ENCODE results near the gene EXOC4.
"Not testable (repeated sequence)": the region's sequence is repeated elsewhere in the genome, so short reads cannot be mapped to it uniquely, and the experiment has no call there.

Gene EXOC4

DNA sequence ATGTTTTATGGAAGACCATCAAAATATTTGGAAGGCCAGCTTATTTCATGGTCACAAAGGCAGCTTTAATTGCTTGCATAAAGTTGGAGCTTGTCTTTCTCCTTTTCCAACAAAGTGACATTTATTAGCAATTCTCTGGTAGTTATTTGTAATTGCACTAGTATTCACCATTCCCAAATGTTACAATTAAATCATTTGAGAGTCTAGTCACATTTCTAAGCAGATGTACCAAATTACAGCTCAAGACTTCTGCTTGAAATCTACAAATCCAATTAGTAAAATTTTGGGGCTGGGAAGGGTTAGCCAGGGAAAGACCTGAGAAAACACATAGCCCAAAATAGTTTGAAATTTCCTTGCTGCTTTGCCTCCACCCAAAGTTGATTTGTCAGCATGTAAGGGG is 498.2 kb downstream of the EXOC4 start:
- no peak for DNase-seq (ENCODE audit: low read depth)

DNA sequence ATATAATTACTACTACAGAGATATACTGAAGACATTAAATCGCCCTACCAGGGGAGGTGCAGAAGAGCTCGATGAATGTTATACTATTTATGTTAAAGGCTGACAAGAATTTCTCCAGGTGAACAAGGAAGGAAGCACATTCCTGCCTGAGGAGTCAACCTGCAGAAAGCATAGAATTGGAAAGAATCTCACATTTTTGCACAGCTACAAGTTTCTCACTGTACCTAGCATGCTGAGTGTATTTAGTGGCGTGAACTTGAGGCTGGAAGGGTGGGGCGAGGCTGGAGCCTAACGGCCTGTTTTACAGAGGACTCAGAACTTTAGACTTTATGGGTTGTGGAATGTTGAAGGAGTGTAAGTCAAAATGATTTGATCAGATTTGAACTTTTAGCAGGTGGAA is 500.6 kb downstream of the EXOC4 start:
- DNase-seq (ENCODE audit: low read depth): no peak

DNA sequence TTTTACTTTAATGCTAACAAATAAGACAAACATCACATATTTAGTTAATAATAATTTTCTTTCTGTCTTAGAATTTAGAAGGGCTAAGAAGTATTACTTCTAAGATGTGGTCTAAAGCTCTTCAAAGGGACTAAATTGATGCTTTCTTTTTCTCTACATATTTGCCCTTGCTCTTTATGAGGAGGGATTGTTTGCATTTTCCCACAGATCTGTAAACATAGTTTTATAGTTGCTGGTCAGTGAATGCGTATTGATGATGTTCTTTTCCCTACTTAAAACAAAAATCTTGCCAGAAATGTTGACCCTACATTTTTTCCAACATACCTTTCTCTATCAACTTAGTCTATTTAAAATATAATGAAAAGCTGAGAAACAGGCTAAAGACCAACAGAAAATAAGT is 501.8 kb downstream of the EXOC4 start:
- DNase-seq (ENCODE audit: low read depth): no peak

DNA sequence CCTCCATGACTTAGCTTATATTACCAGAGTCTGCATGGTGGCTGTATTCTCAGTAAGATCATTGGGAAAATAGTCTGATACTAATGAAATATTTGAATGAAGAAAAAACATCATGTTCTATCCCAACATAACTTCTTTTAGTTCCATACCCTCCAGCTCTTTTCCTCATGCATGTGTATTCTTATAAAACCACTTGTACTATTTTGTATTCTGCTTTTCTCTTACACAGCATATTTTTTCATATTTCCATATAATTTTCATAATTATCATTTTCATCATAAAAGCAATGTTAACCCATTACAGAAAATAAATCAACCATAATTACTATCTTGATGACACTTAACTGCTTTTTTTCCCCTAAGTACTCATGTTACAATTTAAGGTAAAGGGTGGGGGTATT is 503.0 kb downstream of the EXOC4 start:
- no peak for DNase-seq (ENCODE audit: low read depth)

DNA sequence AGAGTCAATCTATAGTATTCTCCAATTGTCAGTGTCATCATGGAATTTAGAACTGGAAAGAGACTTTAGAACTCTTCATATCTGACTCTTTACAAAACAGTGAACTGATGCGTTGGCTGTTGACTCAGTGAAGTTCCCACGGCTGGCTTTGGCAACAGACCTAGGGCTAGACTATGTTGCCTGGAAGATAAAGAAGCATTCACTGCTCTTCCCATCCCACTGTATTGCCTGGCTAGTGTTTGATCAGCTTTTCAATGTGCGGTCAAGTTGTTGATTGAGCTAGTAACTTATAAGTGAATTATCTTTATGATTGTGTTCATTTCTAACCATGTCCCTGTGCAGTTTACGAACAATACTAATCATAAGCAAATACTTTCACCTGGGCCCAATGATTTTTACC is 508.6 kb downstream of the EXOC4 start:
- DNase-seq (ENCODE audit: low read depth): no peak

DNA sequence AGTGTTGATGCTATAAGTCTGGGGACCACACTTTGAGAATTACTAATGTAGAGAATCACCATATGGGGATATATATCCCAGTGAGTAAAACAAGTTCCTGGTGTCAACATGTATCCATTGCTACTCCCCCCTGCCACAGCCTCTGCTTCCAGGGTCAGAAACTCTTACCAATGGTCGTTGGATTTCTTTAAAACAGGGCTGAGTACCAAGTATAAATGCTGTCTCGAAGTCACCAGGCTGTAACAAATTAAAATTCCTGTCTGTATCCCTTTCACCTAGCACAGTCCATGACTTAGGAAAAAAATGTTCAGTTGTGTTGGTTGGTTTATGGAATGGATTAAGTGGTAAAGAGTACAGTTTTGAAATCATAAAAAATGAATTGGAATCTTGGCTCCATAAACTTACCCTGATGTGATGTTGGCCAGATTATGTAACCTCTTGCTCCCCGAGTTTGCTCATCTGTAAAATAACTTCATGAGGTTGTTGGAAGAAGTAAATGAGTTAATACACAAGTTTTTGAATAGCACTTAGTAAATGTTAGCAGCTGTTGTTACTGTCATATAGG is 510.3 kb downstream of the EXOC4 start:
- DNase-seq (ENCODE audit: low read depth): no peak

DNA sequence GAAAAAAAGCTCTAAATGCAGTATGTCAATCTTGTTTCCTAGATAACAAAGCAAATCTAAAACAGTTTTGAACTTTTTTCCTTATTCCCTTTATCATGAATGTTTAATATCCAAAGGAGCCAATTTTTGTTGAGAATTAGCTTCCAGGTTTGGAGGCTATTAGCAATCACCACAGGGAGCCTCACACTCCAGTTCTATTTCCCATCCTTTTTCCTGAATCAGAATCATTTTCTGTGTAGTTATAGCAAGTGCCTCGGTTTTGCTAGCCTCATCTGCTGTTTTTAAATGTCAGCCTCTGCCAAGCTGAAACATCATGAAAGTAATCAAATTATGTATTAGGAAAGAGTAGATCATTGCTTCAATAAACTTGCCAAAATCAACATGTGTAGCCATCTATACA is 516.8 kb downstream of the EXOC4 start:
- no peak for DNase-seq (ENCODE audit: low read depth)

DNA sequence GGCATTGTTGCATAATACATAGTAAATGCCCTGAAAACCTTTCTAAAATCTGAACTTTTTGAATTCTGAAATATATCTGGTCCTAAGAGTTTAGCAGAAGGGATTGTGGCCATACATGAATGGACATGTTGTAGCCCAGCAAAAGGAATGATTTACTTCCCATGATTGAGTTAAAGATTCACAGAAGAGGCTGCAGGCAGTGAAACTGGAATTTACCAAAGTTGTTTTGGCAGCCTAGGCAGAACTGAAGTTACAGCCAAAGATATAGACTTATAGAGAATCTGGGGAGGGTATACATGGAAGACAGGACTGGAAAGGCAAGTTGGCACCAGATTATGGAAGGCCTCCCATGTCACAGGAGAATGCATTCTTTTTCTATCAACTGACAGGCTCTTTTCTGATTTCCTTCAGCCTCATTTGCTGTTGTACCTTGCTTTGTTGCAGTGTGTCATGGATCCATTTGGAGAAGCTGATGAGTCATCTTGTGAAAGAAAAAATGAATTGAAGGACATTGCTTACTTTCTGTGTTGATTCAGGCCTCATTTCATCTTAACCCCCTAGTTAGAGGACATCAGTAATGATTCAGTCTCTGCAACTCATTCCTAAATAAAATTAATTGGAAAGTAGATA is 518.1 kb downstream of the EXOC4 start:
- DNase-seq (ENCODE audit: low read depth): peak; percentile 61

DNA sequence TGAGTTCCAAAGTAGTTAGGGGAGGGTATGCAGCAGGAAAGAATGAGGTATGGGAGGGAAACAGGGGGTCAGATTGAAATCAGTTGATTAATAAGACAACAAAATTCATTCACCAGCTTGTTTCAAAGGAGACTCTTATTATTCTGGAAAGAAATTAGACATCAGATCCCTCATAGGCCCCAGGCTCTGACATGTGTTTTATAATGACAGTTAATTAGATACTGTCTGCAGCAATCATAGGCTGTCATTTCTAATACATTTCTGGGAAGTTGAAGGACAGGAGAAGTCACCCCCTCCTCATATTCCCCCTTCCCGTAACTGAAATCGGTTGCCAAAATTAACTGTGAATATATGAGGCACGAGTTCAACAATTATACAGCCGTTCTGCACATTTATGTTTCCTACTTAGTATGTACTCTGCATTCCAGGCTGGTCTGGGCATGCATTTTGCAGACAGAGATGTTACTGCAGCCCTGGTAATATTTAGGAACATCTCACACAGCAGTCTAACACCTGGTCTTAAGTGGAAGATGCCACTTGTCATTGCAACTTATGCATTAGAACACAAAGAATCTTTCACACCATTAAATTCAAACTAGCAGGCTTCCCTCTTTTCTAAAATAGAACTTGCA is 519.0 kb downstream of the EXOC4 start:
- no peak for DNase-seq (ENCODE audit: low read depth)

DNA sequence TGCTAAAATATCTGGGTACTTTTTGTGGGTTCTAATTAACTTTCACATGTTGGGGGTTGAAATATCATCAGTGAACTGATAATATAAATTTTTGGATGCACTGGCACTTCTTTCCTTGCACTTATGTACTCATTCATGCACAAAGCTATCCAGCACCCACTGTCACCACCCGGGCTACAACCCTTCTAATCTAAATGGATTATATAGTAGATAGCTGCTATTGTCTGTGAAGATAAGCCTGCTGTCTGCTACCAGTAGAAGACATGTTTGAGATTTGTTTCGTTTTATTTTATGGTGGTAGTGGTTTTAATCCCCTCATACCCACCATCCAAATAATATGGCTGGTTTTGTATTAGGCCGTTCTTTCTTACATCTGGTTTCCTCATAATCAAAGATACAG is 520.7 kb downstream of the EXOC4 start:
- no peak for DNase-seq (ENCODE audit: low read depth)

DNA sequence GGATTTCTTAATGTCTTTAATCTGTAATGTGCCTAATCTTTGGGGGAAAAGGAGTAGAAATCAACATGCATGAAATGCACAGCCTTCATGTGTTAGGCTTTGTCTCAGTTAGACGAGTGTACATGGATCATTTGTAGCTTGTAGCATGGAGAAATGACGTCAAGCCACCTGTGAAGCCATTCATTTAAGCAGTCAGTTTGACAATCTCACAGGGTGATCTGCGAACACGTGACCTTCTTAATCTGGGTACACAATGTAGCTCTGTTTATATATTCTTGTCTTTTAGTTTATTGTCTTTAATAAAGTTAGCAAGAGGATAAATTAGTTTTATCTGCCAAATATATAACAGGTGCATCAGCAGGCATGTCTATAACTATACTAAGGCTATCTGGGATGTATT is 522.3 kb downstream of the EXOC4 start:
- DNase-seq (ENCODE audit: low read depth): no peak

DNA sequence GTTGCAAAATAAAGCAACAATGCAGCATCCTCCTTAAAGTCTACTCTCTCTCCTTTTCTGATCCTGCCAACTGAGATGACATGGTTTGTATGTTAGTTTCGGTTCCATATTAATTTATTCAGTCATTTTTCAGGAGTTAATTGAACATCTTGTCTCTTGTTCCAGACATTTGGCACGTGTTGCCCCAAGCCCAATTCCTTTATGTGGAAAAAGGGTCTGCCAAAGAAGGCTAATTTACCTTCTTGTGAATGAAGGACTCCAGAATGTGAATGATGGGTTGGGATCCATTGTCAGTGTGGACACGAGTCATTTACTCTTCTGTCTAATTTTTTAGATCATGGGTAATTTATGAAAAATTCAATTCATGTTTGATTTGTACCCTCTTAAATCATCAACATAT is 523.4 kb downstream of the EXOC4 start:
- no peak for DNase-seq (ENCODE audit: low read depth)

DNA sequence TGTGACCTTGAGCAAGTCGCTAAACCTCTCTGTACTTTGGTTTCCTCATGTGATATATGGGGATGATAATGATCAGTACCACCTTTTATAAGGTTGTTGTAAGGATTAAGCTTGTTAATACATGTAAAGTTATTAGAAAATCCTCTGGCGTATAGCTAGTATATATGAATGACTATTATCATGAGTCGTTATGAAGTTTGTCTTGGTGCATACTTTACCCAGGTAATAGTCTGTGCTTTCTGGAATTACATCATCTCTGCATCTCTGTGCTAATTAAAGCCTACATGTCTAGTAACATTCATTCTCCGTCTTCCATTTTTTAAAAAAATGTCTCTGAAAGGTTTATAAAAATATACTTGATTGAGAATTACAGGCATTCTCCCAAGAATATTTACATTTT is 524.8 kb downstream of the EXOC4 start:
- no peak for DNase-seq (ENCODE audit: low read depth)

DNA sequence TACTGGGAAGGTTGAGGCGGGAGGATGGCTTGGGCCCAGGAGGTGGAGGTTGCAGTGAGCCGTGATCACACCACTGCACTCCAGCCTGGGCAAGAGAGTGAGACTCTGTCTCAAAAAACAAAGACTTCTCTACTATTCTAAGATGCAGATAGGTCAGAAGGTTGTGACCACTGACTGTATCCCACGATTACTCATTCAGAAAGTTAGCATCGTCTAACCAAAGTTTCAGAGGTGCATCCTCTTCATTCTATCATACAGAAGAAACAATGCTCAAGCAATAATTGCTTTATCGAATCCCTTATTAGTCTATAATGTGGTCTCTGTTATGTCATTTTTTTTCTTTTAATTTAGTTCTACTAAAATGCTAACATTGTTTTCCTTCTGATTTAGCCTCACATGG is 525.6 kb downstream of the EXOC4 start:
- no peak for DNase-seq (ENCODE audit: low read depth)

DNA sequence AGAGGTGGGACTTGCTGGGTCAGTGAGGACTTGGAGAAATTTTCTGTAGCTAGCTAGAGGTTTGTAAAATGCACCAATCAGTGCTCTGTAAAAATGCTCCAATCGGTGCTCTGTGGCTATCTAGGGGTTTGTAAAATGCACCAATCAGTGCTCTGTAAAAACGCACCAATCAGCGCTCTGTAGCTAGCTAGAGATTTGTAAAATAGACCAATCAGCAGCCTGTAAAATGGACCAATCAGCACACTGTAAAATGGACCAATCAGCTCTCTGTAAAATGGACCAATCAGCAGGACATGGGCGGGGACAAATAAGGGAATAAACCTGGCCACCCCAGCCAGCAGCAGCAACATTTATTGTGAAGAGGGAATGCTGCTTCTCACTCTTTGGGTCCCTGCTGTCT is 526.7 kb downstream of the EXOC4 start:
- not testable (repeated sequence) for DNase-seq (ENCODE audit: low read depth)

DNA sequence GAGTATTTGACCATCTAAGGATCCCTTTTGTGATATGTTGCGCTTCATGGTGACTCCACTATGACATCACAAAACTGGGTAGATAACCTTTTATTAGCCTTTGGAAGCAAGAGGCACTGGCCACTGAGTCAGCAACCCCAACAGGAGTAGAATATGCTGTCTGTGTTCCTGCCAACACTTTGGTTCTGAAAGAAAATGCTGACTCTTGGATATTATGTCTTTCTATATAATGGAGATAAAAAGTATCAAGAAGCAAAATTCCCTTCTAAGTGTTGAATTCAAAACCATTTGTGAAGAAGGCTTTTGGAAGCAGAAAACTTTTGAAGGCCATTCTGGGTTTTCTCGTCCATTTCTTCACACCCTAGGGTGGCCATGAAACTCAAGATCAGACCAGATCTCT is 528.0 kb downstream of the EXOC4 start:
- DNase-seq (ENCODE audit: low read depth): no peak

DNA sequence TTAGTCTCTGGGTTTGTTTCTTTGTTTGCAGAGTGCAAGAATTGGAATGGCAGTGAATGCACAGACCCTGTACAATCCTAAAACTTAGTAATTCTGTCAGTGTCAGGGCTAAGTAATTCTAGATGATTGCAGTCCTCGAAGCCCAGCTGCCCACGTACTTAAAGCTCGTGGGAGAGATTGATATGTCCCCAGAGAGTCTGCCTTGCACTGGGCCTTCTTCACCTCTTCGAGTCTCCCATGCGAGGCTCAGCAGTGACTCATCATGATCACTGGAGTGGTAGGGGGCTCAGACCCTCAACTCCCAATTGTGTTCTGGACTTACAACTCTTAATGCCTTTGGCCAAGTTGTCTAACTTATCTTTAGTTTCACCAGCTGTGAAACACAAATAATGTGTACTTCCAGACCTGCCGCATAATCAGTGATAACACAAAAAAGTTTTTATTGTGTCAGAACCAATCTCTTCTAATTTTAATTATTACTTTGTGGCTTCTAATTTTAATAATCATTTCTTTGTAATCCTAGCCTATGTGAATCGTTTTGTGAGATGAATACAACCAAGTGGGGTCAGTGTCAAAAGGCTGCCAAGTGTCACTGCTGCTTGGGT is 528.7 kb downstream of the EXOC4 start:
- no peak for DNase-seq (ENCODE audit: low read depth)

DNA sequence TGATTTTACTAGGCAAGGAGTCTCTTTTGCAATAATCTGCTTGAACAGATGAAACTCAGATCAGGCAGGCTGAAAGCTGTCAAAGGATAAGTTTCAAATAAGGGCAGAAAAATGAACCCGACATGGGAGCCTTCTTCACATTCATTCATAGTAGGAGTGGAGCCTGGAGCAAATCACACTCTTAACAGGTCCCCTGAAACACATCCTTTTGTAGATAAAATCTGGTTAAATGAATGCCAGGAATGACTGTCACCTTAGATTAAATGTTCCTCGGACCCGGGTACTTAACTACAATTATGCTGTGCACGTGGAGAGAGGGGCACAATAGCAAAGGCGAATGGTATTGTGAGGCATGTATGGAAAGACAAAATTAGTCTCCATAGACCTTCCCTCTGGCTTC is 529.6 kb downstream of the EXOC4 start:
- no peak for DNase-seq (ENCODE audit: low read depth)

DNA sequence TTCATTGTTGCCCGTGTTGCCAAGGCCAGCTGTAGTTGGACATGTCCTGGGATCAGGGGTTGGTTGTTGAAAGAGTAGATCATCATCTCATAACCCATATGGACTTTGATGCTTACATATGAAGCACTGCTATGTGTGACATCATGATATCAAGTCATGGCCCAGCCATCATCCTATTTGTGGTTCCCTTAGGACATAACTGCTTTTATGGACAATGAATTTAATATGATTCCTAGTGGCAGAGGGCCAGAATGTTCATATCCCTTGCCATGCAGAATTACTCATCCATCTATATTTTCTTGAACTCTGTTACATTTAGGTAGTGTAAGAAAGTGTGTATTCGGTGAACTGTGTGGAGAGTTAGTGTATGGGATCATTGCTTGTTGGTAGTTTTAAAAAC is 530.4 kb downstream of the EXOC4 start:
- peak; percentile 6 for DNase-seq (ENCODE audit: low read depth)

DNA sequence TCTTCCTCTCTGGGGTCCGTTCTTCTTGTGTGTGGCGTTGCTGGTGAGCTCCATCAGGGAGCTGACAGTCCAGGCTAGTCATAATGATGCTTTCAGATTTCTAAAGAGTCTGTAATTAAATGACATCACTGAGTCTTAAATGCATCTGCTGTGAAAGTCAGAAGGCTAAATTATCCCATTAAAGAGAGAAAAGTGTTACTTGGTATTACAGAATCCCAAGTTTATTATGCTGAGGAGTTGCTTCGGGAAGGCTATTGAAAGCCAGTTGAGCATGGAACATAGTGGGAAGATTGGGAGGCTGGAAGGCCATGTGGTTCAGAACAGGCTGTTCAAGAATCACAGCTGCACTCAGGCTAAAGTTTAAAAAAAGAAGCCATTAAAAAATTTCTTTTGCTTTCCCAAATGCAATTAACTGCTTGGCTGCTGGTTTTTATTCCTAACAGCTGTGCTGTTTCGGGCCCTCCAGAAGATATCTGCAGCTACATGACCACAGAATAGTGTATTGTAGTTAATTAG is 531.7 kb downstream of the EXOC4 start:
- no peak for DNase-seq (ENCODE audit: low read depth)

DNA sequence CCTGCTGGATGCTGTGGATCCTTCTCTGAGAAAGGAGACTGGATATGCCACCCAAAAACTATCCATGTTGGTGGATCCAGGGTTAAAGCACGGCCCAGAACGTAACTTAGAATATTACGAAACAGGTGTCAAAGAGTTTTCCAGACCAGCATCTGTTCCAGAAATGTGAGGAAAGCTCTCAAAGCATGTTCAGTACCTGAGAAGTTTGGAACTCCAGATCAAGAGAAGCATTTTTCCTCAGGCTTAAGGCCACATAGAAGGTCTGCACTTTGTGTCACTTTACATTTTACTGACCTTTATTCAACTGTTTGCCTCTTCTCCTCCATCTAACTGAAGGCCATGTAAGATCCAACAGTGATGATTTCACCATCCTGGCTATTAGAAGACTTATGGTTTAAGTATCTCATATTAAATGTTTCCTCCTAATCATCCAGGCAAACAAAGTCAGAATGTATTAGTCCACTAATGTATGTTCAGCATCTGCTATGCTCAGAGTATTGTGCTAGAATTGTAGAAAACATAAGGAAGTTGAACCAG is 533.6 kb downstream of the EXOC4 start:
- no peak for DNase-seq (ENCODE audit: low read depth)

DNA sequence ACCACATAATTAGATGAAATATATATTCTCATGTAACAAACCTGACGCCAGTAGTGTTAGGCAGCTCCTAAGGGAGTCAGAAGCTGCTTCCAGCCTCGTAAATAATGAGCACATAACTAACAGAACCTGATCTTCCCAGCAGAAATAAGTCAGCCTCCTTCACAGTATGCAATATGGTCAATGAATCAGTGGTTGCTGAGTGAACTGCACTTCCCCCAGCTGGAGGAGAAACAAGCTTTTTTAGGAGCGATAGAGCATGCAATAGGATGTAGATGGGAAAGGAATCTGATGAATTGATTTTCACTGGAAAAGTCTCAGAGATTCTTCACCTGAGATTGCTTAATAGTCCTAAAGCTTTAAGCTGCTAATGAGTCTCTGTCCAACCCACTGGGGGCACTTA is 537.1 kb downstream of the EXOC4 start:
- DNase-seq (ENCODE audit: low read depth): peak; percentile 53

DNA sequence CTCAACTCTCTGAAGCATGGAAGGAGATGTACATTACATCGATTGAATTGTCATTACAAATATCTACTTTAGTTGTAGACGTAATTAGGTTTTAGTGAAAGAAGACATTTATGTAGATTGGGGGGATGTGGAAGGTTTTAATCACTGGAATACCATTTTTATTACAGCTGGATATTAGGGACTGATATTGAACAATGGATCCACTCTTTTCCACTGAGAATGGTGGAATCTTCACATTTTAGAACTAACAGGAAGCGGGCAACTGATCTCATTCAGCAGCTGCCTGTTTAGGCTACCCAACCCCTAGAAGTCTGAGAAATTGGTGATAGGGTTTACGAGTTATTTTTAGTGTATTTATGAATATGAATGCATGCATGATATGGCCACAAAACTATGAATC is 538.0 kb downstream of the EXOC4 start:
- DNase-seq (ENCODE audit: low read depth): no peak
